Neuron (in vitro differentiated cells): ENCODE results near the gene IGDCC3.

Source experiments
- H2AFZ ChIP-seq: one replicate; pipeline ENCODE4 v1.6.1; 2013; ENCODE audit warnings: low read depth, mild to moderate bottlenecking, inconsistent platforms, low read length, moderate library complexity
- H3K27me3 ChIP-seq: one replicate; pipeline ENCODE4 v1.6.1; 2013; ENCODE audit warnings: low read length; ENCODE audit not compliant: insufficient read depth
- H3K36me3 ChIP-seq: one replicate; pipeline ENCODE4 v1.6.1; 2013; ENCODE audit warnings: low read length; ENCODE audit not compliant: insufficient read depth
- H3K4me1 ChIP-seq: one replicate; pipeline ENCODE4 v1.6.1; 2013; ENCODE audit warnings: low read length; ENCODE audit not compliant: insufficient read depth
- H3K4me3 ChIP-seq: 2 replicates; pipeline ENCODE4 v1.5.1; 2013; ENCODE audit warnings: mild to moderate bottlenecking, low read length, moderate library complexity
- H3K9me3 ChIP-seq: one replicate; pipeline ENCODE4 v1.6.1; 2013; ENCODE audit warnings: low read length

IGDCC3 gene

DNA sequence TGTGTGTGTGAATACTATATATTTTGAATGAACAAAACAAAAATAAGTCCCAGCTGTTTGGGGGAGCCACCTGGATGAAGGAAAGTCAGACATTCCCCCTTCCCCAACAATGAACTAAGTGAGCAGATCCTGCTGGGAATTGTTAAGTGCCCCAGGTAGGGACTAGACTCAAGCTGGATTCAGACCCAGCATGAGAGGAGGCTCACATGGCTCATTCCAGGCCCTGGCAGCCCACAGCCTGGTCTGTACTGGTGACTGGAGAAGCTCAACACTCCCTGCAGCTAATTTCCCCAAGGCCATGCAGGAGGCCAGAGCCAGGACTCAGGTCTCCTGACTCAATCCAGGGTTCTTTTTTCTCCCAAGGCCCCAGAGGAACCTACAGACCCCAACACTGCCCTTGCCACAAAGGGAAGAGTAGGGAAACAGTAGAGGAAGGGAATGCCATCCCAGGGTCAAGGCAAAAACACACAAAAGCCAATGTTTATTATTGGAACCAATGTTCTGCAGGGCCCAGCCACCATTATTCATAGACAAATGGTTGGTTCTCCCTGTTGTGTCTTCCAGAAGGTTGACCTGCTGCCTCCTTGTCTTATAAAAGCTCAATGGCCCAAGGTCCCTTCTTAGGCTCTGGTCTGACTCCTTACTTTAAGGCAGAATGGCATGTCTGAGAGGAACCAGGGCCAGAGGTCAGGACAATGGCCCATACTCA, 35.4 kb upstream of the IGDCC3 start:
- H2AFZ ChIP-seq: no peak overlapping the region
- no peaks in the 10 kb centered on the region for H3K27me3 ChIP-seq
- H3K36me3 ChIP-seq: peaks cover 11% of the 10 kb centered on the region
- no peak overlapping the region for H3K4me3 ChIP-seq
- no peaks in the 10 kb centered on the region for H3K9me3 ChIP-seq
- peaks cover 46% of the 10 kb centered on the region for H3K4me1 ChIP-seq

DNA sequence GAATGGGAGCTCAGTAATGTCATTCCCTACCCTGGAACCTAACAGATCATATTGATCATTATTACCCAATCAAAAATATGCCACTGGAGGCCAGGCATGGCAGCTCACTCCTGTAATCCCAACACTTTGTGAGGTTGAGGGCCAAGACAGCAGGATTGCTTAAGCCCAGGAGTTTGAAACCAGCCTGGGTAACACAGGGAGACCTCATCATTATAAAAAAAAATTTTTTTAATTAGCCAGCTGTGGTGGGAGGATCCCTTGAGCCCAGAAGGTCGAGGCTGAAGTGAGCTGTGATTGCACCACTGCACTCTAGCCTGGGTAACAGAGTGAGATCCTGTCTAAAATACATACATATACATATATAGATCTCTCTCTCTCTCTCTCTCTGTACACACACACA, 34.8 kb upstream of the IGDCC3 start:
- Histone ChIP-seq H3K27me3 (no peaks in the 10 kb centered on the region), H3K4me3 (no peak overlapping the region), H3K9me3 (no peaks in the 10 kb centered on the region), H2AFZ (no peak overlapping the region), H3K36me3 (peaks cover 11% of the 10 kb centered on the region), H3K4me1 (peaks cover 46% of the 10 kb centered on the region)

GRCh38 chr15:65411465-65412071, 33.8 kb upstream of the IGDCC3 start:
- Histone ChIP-seq H2AFZ (no peak overlapping the region), H3K4me1 (peaks cover 36% of the 10 kb centered on the region), H3K4me3 (no peak overlapping the region), H3K9me3 (no peaks in the 10 kb centered on the region), H3K27me3 (no peaks in the 10 kb centered on the region), H3K36me3 (peaks cover 11% of the 10 kb centered on the region)

- H2AFZ ChIP-seq: no peak overlapping the region
- peaks cover 33% of the 10 kb centered on the region for H3K4me1 ChIP-seq
- H3K9me3 ChIP-seq: no peaks in the 10 kb centered on the region
- no peaks in the 10 kb centered on the region for H3K27me3 ChIP-seq
- peaks cover 11% of the 10 kb centered on the region for H3K36me3 ChIP-seq
- no peak overlapping the region for H3K4me3 ChIP-seq
Measured at GRCh38 chr15:65410972-65411371, 33.2 kb upstream of the IGDCC3 start.

- peaks cover 24% of the 10 kb centered on the region for H3K4me1 ChIP-seq
Measured at GRCh38 chr15:65410036-65410435, 32.2 kb upstream of the IGDCC3 start.

DNA sequence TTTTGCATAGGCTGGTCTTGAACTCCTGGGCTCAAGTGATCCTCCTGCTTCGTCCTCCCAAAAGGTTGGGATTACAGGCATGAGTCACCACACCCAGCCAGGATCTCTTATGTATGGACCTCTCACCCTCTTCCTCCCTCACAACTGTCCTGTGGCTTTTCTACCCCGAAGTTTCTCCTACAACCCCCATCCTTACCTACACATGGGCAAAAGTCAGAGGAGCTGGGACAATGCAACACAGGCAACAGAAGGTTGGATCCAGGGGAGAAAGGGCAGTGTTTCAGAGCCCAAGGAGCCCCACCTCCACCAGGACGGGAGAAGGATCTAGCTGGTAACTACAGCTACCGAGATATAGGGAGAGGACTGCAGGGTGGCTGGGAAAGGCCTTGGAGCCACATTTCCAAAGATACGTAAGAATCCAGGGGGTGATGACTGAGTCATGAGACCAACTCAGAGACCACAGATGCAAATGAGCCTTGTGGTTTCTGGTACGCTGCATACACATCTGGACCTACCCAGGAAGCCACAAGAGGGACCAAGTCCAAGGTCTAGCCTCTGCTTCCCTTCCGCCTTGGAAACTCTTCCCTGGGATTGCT, 31.3 kb upstream of the IGDCC3 start:
- Histone ChIP-seq H3K36me3 (peaks cover 11% of the 10 kb centered on the region), H3K27me3 (no peaks in the 10 kb centered on the region), H2AFZ (no peak overlapping the region), H3K4me3 (no peak overlapping the region), H3K9me3 (no peaks in the 10 kb centered on the region), H3K4me1 (peaks cover 16% of the 10 kb centered on the region)

More at GRCh38 chr15:65410036-65410435, 32.2 kb upstream of the IGDCC3 start:
- Histone ChIP-seq H2AFZ (no peak overlapping the region), H3K27me3 (no peaks in the 10 kb centered on the region), H3K9me3 (no peaks in the 10 kb centered on the region), H3K4me3 (no peak overlapping the region), H3K36me3 (peaks cover 11% of the 10 kb centered on the region)

- no peaks in the 10 kb centered on the region for H3K27me3 ChIP-seq
- no peak overlapping the region for H3K4me3 ChIP-seq
- peaks cover 12% of the 10 kb centered on the region for H3K4me1 ChIP-seq
- no peaks in the 10 kb centered on the region for H3K9me3 ChIP-seq
- H3K36me3 ChIP-seq: peaks cover 11% of the 10 kb centered on the region
- no peak overlapping the region for H2AFZ ChIP-seq
Measured at GRCh38 chr15:65408324-65409035, 30.7 kb upstream of the IGDCC3 start.

- H3K9me3 ChIP-seq: no peaks in the 10 kb centered on the region
- H2AFZ ChIP-seq: no peak overlapping the region
- no peaks in the 10 kb centered on the region for H3K27me3 ChIP-seq
- H3K4me3 ChIP-seq: no peak overlapping the region
- peaks cover 4% of the 10 kb centered on the region for H3K4me1 ChIP-seq
- peaks cover 11% of the 10 kb centered on the region for H3K36me3 ChIP-seq
Measured at GRCh38 chr15:65406424-65407000, 28.7 kb upstream of the IGDCC3 start.

DNA sequence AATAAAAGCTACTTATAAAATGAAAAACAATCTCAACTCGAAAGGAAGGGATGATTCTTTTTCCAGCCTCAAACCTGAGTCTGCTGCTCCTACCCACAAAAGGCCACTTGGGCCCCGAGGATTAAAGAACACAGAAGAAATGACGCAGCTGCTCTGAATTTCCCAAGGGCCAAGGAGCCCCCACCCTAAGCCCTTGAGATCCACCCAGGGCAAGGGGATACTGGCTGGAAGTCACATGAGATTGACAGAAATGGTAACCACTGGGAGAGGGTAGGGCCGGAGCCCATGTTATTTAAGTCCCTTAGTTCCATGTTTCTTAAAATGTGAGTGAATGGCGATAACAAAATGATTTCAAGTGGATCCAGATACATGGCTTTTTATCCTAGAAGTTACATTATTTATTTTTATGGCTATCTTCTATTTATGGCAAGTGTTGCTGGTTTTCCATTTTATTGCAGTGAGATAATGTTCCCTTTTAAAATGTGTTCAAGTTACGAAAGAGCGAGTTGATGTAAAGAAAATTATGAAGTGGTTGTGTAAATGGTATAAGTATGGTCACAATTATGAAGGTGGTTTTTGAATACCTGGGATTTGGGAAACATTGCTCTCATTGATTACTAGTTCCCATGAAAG, 28.1 kb upstream of the IGDCC3 start:
- Histone ChIP-seq H3K4me1 (peaks cover 3% of the 10 kb centered on the region), H3K4me3 (no peak overlapping the region), H3K27me3 (no peaks in the 10 kb centered on the region), H2AFZ (no peak overlapping the region), H3K36me3 (peaks cover 11% of the 10 kb centered on the region), H3K9me3 (no peaks in the 10 kb centered on the region)

GRCh38 chr15:65404186-65404872, 26.5 kb upstream of the IGDCC3 start:
- Histone ChIP-seq H3K27me3 (no peaks in the 10 kb centered on the region), H3K36me3 (peaks cover 8% of the 10 kb centered on the region), H3K9me3 (no peaks in the 10 kb centered on the region), H3K4me1 (peaks cover 4% of the 10 kb centered on the region), H2AFZ (no peak overlapping the region), H3K4me3 (no peak overlapping the region)

- no peak overlapping the region for H3K4me3 ChIP-seq
- H3K4me1 ChIP-seq: peaks cover 4% of the 10 kb centered on the region
- H3K9me3 ChIP-seq: no peaks in the 10 kb centered on the region
- H3K27me3 ChIP-seq: no peaks in the 10 kb centered on the region
- no peak overlapping the region for H2AFZ ChIP-seq
- peaks cover 7% of the 10 kb centered on the region for H3K36me3 ChIP-seq
Measured at GRCh38 chr15:65402961-65403360, 25.2 kb upstream of the IGDCC3 start.

DNA sequence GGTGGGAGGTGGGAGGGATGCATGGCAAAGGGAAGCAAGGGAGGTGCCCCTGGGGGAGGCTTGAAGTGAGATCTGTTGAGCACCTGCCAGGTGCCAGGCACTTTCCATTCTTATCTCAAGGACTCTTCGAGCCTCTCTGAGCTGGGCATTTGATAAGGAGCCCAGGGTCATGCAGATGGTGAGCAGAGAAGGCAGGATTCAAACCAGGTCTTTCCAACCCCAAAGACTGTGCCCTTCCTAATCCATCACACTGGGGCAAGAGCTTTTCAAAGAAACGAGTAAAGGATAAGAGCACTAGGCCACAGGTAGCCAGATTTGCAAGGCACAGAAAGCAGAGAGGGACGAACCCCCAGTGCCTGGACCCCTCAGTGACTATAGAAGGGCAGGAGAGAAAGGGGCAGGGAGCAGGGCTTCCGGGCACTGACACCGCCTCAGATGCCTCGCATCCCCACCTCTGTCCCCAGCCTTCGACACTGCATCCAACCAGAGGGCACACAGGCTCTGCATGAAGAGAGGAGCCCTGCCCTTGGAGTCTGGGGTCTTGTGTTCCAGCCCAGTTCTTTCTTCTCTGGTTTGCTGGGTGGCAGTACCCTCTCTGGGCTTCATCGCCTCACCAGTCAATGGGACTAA, 23.9 kb upstream of the IGDCC3 start:
- H3K9me3 ChIP-seq: no peaks in the 10 kb centered on the region
- no peak overlapping the region for H3K4me3 ChIP-seq
- H2AFZ ChIP-seq: peak overlapping the region; percentile 0
- peaks cover 11% of the 10 kb centered on the region for H3K36me3 ChIP-seq
- H3K27me3 ChIP-seq: no peaks in the 10 kb centered on the region
- H3K4me1 ChIP-seq: peaks cover 4% of the 10 kb centered on the region
